Panc1 (cell line): Measurements from ENCODE around the gene PDE4B. TPM values are rescaled to one million over a fixed set of nuclear protein-coding genes. Genes with fewer than 3 reads are reported as not detected.

Experiments
- ATAC-seq: fragments of 200-7000 bp; cut with Tn5 transposase; 2 replicates; pipeline ENCODE4 v1.9.1; 2020; ENCODE audit warnings: mild to moderate bottlenecking, moderate library complexity
- BruUV-seq: library from RNA; stranded (reverse); fragments of 400-500 nt; replicated peaks from 2 replicates; lab custom pipeline; 2021; lab: Mats Ljungman, UMichigan
- CTCF ChIA-PET: fragments of 300-600 bp; sonication (Branson Sonifier 250); formaldehyde crosslinking; loops from one replicate; lab custom pipeline; 2022; ENCODE audit warnings: antibody characterized with exemption; lab: Charles Lee
- POLR2A ChIA-PET: fragments of 300-600 bp; sonication (Branson Sonifier 250); formaldehyde crosslinking; loops from one replicate; lab custom pipeline; 2022; ENCODE audit warnings: antibody characterized with exemption; lab: Charles Lee
- DNase-seq: peaks from one replicate; pipeline ENCODE4 v3.0.0-alpha.2; 2010; ENCODE audit warnings: low read depth, low spot score
- H3K27ac ChIP-seq: 2 replicates; pipeline ENCODE4 v1.5.1; 2011; ENCODE audit warnings: mild to moderate bottlenecking, low read length, inconsistent platforms
- H3K27me3 ChIP-seq: fragments of 200-500 bp; sonication (Bioruptor generic); 2 replicates; pipeline ENCODE4 v1.6.0; 2014; ENCODE audit warnings: low read length, inconsistent platforms; ENCODE audit not compliant: control insufficient read depth, insufficient read depth
- H3K36me3 ChIP-seq: fragments of 200-500 bp; sonication (Bioruptor generic); 2 replicates; pipeline ENCODE4 v1.5.1; 2014; ENCODE audit warnings: inconsistent platforms, mild to moderate bottlenecking, low read length, moderate library complexity; ENCODE audit not compliant: control insufficient read depth, insufficient read depth
- H3K4me1 ChIP-seq: 2 replicates; pipeline ENCODE4 v1.5.1; 2011; ENCODE audit warnings: inconsistent platforms, mild to moderate bottlenecking, low read length, moderate library complexity; ENCODE audit not compliant: control insufficient read depth, insufficient read depth
- H3K4me3 ChIP-seq, 2 experiments: 2 replicates each; pipeline ENCODE4 v1.5.1; 2011 to 2012; ENCODE audit warnings: low read depth in 2 of 2, low read length in 2 of 2, mild to moderate bottlenecking in 2 of 2, inconsistent platforms in 1 of 2, moderate library complexity in 1 of 2
- H3K9me3 ChIP-seq: fragments of 200-500 bp; sonication (Bioruptor generic); 2 replicates; pipeline ENCODE4 v1.5.1; 2014; ENCODE audit warnings: low read depth, mild to moderate bottlenecking, inconsistent platforms, low read length, moderate library complexity; ENCODE audit not compliant: control insufficient read depth, insufficient read depth
- CTCF ChIP-seq: fragments of 450-650 bp; IDR thresholded peaks from 2 replicates; pipeline ENCODE4 v1.5.1; 2017; ENCODE audit warnings: mild to moderate bottlenecking
- POLR2AphosphoS5 ChIP-seq: IDR thresholded peaks from 2 replicates; pipeline ENCODE4 v1.6.1; 2012; ENCODE audit warnings: mild to moderate bottlenecking, low read depth, low read length, moderate library complexity
- REST ChIP-seq, 2 experiments: IDR thresholded peaks; 2 replicates each; pipeline ENCODE4 v1.6.1; 2011 to 2012; ENCODE audit warnings: low read depth in 2 of 2, control low read depth in 1 of 2, low read length in 1 of 2, mild to moderate bottlenecking in 1 of 2, moderate library complexity in 1 of 2; ENCODE audit not compliant: insufficient read depth in 1 of 2
- SIN3A ChIP-seq: IDR thresholded peaks from 2 replicates; pipeline ENCODE4 v1.6.1; 2012; ENCODE audit warnings: low read depth, mild to moderate bottlenecking, low read length, moderate library complexity, borderline replicate concordance; ENCODE audit not compliant: insufficient read depth
- TCF7L2 ChIP-seq: IDR thresholded peaks from 2 replicates; pipeline ENCODE4 v1.6.1; 2011; ENCODE audit warnings: mild to moderate bottlenecking, low read depth, low read length, inconsistent platforms
- in situ Hi-C: cut with HindIII; loops from 2 replicates; pipeline ENCODE4 v1.10.0; 2016; ENCODE audit warnings: low sequenced_read_pairs, low pct_unique_long_range_greater_than_20kb
- intact Hi-C: fragments of 100-400 bp; cut with micrococcal nuclease; formaldehyde crosslinking; loops from one replicate; pipeline ENCODE4 v1.10.0; 2022; ENCODE audit not compliant: unreplicated experiment
- total RNA-seq: library from RNA; stranded (reverse); gene quantifications from one replicate; pipeline ENCODE4 v1.2.1, GENCODE V29; 2021; ENCODE audit not compliant: unreplicated experiment

PDE4B gene
- total RNA-seq, 1 experiment from 2014 or later = 0.26 TPM

- intact Hi-C loops (no loop called here), in situ Hi-C loops (no loop called here)
- Histone ChIP-seq H3K4me1 (no peaks in the 10 kb centered on the region), H3K4me3 (no peak overlapping the region), H3K36me3 (no peaks in the 10 kb centered on the region; the same call in 1 of the 2 replicates), H3K9me3 (no peaks in the 10 kb centered on the region), H3K27ac (no peak overlapping the region), H3K27me3 (no peaks in the 10 kb centered on the region)
- TF ChIP-seq SIN3A (no peak), REST (IDR thresholded peaks at IDR 0.05; ENCODE audit: insufficient read depth in 1 of 2, low read depth in 2 of 2, low read length in 1 of 2) (no peak), POLR2AphosphoS5 (no peak), TCF7L2 (no peak), CTCF (no peak)
- no peak for DNase-seq
- no TSS peak for BruUV-seq
- no peak for ATAC-seq
- ChIA-PET CTCF (no interaction called here), POLR2A (no interaction called here)
These were observed 128.8 kb downstream of the PDE4B start for GRCh38 chr1:65921446-65921845.

- intact Hi-C loops (no loop called here), in situ Hi-C loops (no loop called here)
- H3K9me3 ChIP-seq = no peaks in the 10 kb centered on the region
- BruUV-seq = no TSS peak
- H3K27me3 ChIP-seq = no peaks in the 10 kb centered on the region
- POLR2A ChIA-PET = no interaction called here
- ATAC-seq (no peak), DNase-seq (no peak)
- no peak overlapping the region for H3K27ac ChIP-seq
- H3K4me1 ChIP-seq = no peaks in the 10 kb centered on the region
- H3K36me3 ChIP-seq = no peaks in the 10 kb centered on the region; the same call in 1 of the 2 replicates
- no peak overlapping the region for H3K4me3 ChIP-seq
- TF ChIP-seq POLR2AphosphoS5 (no peak), SIN3A (no peak), CTCF (no peak), REST (IDR thresholded peaks at IDR 0.05; ENCODE audit: insufficient read depth in 1 of 2, low read depth in 2 of 2, low read length in 1 of 2) (no peak), TCF7L2 (no peak)
- CTCF ChIA-PET = no interaction called here
These were observed 131.8 kb downstream of the PDE4B start for GRCh38 chr1:65924471-65924870.
